ENCODE data around the gene MIER3.

DNA sequence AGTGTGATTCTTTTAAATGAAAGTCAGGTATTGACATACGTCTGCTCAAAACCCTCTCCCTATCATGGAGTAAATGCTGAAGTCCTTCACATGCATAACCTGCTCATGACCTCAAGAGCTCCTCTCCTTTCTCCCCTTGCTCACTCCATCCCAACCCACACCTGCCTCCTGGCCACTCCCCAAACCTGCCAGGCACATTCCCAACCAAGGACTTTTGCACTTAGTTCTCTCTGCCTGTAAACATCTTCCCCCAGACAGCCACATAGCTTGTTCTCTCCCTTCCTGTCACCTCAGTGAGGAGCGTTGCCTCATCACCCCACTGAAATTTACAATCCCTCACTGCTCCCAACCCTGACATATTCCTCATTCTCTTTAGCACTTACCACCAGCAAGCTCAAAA lies 33.9 kb downstream of the MIER3 start:
- TF ChIP-seq, protein P1, sequence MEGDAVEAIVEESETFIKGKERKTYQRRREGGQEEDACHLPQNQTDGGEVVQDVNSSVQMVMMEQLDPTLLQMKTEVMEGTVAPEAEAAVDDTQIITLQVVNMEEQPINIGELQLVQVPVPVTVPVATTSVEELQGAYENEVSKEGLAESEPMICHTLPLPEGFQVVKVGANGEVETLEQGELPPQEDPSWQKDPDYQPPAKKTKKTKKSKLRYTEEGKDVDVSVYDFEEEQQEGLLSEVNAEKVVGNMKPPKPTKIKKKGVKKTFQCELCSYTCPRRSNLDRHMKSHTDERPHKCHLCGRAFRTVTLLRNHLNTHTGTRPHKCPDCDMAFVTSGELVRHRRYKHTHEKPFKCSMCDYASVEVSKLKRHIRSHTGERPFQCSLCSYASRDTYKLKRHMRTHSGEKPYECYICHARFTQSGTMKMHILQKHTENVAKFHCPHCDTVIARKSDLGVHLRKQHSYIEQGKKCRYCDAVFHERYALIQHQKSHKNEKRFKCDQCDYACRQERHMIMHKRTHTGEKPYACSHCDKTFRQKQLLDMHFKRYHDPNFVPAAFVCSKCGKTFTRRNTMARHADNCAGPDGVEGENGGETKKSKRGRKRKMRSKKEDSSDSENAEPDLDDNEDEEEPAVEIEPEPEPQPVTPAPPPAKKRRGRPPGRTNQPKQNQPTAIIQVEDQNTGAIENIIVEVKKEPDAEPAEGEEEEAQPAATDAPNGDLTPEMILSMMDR (IDR thresholded peaks at IDR 0.05 in 4 of 5, conservative IDR thresholded peaks at IDR 0.05 in 1 of 5), result no peak
- no peak for TF ChIP-seq POLR2A (IDR thresholded peaks at IDR 0.05)
